GM12878 (cell line): ENCODE data around the gene PITX1. TPM values are rescaled to one million over a fixed set of nuclear protein-coding genes. Genes with fewer than 3 reads are reported as not detected.

Experiments used
- BRCA1 ChIP-seq: IDR thresholded peaks from 2 replicates; pipeline ENCODE4 v1.6.1; 2011; ENCODE audit warnings: low read depth, low read length, improper control_type of control experiment
- GABPA ChIP-seq: IDR thresholded peaks from 2 replicates; pipeline ENCODE4 v1.6.1; 2014; ENCODE audit warnings: antibody characterized with exemption, low read depth, mild to moderate bottlenecking, inconsistent platforms
- MYB ChIP-seq: fragments of 150-350 bp; IDR thresholded peaks from 2 replicates; pipeline ENCODE4 v1.6.1; 2014; ENCODE audit warnings: mild to moderate bottlenecking, low read depth, low read length, borderline replicate concordance
- NFIC ChIP-seq: IDR thresholded peaks from 2 replicates; pipeline ENCODE4 v1.6.1; 2012; ENCODE audit warnings: low read depth, mild to moderate bottlenecking, inconsistent platforms, low read length, moderate library complexity
- NFYA ChIP-seq: IDR thresholded peaks from 2 replicates; pipeline ENCODE4 v1.6.1; 2011; ENCODE audit warnings: low read depth, mild to moderate bottlenecking, low read length, improper control_type of control experiment, borderline replicate concordance
- PAX5 ChIP-seq: IDR thresholded peaks from 2 replicates; pipeline ENCODE4 v1.6.1; 2011; ENCODE audit warnings: low read depth, low read length, borderline replicate concordance
- polyA plus RNA-seq, 11 experiments: library from polyadenylated mRNA; depleted of rRNA in 4 of 11; unstranded in 6 of 11; stranded (reverse) in 5 of 11; fragments of >200 nt; fragmentation: Nextera tagmentation in 4 of 11; fragmentation: Illumina TruSeq in 1 of 11; extraction: Ambion mirVana in 4 of 11; extraction: Trizol in 1 of 11; gene quantifications; 1 replicate in 1 of 11; 2 replicates in 10 of 11; pipeline versions ENCODE4 v1.2.1 to v1.2.3, GENCODE V29; 2011 to 2016; ENCODE audit warnings: inconsistent platforms in 2 of 11, missing spikeins in 2 of 11, low read depth in 1 of 11
- total RNA-seq, 4 experiments: library from RNA; depleted of rRNA in 3 of 4; stranded (reverse); fragments of >200 nt in 3 of 4; fragmentation: Illumina TruSeq in 1 of 4; extraction: Trizol in 1 of 4; gene quantifications; 2 replicates each; pipeline versions ENCODE4 v1.2.1 to v1.2.3, GENCODE V29; 2013 to 2021
- TF ChIP-seq, protein P1 (sequence below): fragments of 450-650 bp; IDR thresholded peaks from 2 replicates; pipeline ENCODE4 v1.6.1; 2017; ENCODE audit warnings: mild to moderate bottlenecking, moderate library complexity
- TF ChIP-seq, protein P2 (sequence below): fragments of 450-650 bp; IDR thresholded peaks from 2 replicates; pipeline ENCODE4 v1.6.1; 2017; ENCODE audit warnings: mild to moderate bottlenecking, low read depth, inconsistent platforms; ENCODE audit not compliant: poor library complexity, severe bottlenecking

The PITX1 gene
- total and polyA plus RNA-seq, 10 of the 15 experiments (the other 5 are each of a cell fraction or from before 2014, with no cell fraction given) = 0.16 to 1.1 (median 0.68) TPM; not detected in 5

DNA sequence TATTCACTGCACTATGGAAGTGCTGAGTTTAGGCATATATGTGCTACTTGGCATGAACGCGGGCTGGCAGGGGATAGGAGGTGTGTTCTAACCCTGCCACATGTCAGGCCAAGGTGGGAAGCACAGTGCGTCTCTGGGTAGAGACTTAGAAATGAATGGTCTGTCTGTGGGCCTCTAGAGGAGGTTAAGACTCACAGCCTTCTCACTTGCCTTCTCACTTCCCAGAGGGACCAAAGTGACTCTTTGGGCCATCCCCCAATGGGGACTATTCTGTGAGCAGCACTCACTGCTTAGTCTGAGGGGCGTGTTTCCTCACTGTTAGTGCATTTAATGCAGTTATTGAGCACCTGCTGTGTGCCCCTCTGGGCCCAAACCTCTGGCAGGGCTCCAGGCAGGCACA is 2.4 kb upstream of the PITX1 start (continued):
- TF ChIP-seq, protein P1, sequence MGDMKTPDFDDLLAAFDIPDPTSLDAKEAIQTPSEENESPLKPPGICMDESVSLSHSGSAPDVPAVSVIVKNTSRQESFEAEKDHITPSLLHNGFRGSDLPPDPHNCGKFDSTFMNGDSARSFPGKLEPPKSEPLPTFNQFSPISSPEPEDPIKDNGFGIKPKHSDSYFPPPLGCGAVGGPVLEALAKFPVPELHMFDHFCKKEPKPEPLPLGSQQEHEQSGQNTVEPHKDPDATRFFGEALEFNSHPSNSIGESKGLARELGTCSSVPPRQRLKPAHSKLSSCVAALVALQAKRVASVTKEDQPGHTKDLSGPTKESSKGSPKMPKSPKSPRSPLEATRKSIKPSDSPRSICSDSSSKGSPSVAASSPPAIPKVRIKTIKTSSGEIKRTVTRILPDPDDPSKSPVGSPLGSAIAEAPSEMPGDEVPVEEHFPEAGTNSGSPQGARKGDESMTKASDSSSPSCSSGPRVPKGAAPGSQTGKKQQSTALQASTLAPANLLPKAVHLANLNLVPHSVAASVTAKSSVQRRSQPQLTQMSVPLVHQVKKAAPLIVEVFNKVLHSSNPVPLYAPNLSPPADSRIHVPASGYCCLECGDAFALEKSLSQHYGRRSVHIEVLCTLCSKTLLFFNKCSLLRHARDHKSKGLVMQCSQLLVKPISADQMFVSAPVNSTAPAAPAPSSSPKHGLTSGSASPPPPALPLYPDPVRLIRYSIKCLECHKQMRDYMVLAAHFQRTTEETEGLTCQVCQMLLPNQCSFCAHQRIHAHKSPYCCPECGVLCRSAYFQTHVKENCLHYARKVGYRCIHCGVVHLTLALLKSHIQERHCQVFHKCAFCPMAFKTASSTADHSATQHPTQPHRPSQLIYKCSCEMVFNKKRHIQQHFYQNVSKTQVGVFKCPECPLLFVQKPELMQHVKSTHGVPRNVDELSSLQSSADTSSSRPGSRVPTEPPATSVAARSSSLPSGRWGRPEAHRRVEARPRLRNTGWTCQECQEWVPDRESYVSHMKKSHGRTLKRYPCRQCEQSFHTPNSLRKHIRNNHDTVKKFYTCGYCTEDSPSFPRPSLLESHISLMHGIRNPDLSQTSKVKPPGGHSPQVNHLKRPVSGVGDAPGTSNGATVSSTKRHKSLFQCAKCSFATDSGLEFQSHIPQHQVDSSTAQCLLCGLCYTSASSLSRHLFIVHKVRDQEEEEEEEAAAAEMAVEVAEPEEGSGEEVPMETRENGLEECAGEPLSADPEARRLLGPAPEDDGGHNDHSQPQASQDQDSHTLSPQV = no peak
- TF ChIP-seq NFYA (no peak), NFIC (no peak), MYB (no peak), GABPA (no peak), PAX5 (no peak), BRCA1 (no peak)
- TF ChIP-seq, protein P2, sequence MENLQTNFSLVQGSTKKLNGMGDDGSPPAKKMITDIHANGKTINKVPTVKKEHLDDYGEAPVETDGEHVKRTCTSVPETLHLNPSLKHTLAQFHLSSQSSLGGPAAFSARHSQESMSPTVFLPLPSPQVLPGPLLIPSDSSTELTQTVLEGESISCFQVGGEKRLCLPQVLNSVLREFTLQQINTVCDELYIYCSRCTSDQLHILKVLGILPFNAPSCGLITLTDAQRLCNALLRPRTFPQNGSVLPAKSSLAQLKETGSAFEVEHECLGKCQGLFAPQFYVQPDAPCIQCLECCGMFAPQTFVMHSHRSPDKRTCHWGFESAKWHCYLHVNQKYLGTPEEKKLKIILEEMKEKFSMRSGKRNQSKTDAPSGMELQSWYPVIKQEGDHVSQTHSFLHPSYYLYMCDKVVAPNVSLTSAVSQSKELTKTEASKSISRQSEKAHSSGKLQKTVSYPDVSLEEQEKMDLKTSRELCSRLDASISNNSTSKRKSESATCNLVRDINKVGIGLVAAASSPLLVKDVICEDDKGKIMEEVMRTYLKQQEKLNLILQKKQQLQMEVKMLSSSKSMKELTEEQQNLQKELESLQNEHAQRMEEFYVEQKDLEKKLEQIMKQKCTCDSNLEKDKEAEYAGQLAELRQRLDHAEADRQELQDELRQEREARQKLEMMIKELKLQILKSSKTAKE = no peak
- TF ChIP-seq, all 136 proteins: peak for 0
